DMS153 (cell line): ENCODE data around the gene UNC80.

Experiments
- DNase-seq: peaks from one replicate; lab custom pipeline; 2025; lab: John Stamatoyannopoulos, UW

The UNC80 gene

DNA sequence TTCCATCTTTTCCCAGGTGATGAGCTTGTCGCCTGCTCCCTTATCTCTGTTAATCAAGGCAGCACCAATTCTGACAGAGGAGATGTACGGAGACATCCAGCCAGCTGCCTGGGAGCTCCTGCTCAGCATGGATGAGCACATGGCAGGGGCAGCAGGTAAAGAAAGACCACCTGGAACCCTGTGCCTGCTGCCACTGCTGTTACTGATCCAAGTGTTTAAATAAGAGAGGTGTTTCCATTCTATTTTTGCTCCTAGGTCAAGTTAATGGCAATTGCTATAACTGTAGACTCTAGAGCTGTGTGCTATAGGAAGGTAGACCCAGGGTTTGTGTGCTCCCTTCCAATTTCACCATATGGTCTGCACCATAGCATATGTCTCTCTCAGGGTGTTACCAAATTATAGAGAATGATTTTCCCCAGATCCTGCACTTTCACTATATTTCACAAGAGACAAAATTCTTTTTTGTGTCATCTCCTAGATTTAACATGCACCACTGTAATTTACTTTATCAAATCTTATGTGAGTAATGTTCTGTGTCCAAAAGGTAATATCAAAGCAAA, 142.2 kb downstream of the UNC80 start:
- DNase-seq = no peak

DNA sequence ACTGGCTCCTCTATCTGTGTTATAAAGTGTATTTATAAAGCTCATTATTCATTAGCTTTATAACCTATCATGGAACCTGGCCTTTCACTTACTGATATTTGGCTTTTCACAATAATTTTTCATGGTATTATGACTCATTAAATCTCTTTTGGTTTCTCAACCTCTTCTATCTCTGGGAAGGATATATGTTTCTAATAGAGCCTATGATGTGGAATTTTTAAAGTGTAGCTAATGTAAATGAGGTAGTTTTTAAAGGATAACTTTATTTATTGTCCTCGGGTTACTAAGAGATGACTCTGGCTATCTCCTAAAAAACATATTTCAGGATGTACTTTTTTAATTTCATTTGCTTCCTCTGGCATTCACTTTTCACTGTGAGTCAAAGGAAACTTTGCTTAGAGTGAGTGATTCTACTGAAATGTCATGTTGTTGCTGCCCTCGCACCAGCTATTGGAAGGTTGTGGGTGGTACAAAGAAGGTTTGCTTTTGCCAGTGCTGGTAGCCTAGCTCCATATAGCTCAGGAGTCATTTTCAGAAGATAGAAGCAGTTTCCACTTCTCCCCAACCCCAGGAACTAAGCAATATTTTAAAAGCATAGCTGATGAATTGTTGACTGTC, 145.6 kb downstream of the UNC80 start:
- no peak for DNase-seq

DNA sequence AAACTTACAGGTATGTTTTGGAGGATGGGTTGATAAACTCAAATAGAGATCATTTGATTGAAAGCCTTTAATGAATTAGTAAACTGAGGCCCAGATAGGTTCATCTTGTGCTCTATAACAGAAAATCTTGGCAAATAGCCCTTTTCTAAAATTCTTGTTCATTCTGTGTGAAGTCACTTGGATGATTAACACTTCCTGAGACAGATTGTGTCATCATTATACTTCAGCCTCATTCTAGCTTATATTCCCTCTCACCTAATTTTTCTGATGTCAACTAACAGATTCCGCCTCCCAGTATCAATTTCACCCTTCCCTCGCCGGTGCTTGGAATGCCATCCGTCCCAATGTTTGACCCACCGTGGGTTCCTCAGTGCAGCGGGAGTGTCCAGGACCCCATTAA, 146.6 kb downstream of the UNC80 start:
- no peak for DNase-seq

DNA sequence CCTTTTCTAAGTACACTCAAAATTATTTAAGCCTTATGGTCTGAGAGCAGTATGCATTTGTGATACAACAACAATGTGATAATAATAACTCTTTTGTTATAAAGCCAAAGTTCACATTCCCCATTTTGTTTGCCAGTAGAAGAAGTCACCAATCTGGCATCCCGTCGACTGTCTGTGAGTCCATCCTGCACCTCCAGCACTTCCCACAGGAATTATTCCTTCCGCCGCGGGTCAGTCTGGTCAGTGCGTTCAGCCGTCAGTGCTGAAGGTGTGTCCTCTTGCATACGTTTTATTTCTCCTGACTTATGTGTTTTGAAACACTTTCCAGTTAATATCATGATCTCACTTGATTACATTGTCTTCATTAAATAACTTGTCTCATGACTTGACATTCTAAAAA, 150.5 kb downstream of the UNC80 start:
- DNase-seq = no peak

DNA sequence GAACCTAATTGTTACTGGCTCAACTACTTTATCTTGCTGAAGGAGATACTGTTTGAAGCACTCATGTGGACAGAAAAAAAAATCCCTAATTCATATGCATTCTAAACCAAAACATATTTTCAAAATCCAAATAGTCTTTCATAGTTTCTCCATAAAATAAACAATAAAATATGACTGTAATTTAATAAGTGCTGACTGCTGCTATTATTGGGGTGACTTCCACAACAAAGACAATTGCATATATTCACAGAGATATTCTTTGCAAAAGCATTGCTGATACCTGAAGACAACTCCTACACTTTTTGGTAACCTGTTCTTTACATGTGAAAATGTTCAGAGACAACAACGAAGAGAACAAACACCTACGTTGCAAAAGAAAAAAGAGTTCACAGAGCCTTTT, 157.7 kb downstream of the UNC80 start:
- DNase-seq = no peak

DNA sequence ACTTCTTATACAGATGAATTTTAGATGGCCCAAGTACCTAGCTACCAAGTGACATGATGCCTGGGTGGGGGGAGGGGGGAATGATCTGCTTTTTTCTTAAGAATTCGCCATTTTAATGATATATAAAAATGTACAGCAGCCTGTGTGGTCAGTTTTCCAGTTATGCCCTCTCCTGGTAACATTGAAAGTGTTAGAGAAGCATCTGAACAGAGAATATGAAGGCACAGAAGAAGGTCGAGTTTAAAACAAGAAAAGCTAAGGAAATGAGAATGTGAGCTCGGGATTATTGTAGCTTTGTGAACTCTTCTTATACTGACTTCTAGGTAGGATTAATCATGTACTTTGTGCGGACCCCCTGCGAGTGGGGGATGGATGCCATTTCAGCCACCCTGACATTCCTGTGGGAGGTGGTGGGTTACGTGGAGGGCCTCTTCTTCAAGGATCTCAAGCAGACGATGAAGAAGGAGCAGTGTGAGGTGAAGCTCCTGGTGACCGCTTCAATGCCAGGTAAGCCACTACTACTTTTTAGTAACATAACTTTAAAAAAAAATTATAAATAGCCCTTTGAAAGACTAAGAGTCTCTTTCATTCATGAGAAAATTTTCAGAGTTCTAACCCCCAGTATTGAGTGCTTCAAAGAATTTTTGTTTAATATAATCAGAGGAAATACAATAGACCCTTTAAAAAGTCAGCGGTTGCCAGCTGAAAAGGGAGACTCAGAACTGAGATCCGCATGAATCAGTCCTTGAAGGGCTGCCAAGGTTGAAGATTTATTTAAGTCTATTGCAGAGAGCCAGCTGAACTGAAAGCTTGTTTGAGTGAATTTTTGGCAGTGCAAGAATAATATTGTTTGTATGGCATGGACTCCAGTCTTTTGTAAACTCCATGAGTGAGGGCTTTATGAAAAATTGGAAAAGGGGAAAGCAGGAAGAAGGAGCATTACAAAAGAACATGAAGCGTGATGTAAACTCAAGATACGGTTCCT, 162.2 kb downstream of the UNC80 start:
- no peak for DNase-seq

DNA sequence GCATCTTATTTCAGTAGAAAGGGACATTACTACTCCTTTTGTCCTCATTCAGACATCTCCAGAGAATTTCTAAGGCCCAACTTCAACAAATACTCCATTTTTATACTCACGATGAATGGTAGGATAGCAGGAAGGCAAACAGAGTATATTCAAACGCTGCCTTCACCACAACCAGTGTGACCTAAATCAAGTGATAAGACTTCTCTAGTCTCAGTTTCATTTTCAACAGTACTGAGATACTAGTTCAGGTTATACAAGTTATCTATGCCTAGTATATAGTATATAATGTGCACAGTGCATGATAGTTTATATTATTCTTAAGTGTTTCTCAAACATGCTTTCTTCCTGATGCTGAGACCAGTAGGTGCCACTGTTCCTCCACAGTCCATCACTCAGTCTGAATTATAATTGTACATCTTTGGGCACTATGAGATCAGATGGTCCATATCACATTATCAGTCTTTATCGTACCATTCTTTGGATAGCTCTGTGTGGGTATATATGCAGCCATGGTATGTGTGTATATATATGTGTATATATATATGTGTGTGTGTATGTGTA, 164.6 kb downstream of the UNC80 start:
- DNase-seq = no peak

DNA sequence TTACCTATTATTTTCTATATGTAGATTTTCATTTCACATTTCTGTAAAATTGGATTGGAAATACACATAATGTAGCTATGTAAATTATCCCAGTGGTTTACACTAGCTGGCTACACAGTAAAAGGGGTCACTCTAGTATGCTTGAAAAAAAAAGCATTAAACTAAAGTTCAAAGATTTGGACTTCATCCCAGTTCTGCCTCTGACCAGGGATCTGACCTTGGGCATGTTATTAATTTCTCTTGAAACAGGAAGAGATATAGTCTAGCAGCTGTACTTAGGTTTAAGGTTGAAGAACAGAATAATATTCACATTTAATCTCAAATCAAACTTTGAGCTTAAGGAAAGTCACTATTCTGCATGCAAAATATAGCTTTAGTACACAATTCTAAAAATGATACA, 166.3 kb downstream of the UNC80 start:
- no peak for DNase-seq

DNA sequence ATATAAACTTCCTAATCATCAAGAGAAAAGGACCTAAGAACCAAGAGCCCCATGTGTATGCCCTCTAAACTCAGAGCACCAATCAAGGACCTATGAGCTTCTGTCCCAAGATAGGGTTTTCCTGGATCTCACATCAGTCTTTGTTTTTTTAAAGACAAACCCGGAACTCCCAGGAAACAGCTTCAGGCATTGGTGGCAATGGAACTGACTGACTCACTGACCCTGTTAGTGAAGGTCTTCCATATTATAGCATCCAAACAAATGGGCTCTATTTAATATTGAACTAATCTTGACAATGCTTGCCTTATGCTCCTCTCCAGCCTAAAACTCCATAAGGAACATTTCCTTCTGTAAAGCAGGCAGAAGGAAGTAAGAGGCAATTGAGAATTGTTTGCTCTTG, 167.3 kb downstream of the UNC80 start:
- no peak for DNase-seq

DNA sequence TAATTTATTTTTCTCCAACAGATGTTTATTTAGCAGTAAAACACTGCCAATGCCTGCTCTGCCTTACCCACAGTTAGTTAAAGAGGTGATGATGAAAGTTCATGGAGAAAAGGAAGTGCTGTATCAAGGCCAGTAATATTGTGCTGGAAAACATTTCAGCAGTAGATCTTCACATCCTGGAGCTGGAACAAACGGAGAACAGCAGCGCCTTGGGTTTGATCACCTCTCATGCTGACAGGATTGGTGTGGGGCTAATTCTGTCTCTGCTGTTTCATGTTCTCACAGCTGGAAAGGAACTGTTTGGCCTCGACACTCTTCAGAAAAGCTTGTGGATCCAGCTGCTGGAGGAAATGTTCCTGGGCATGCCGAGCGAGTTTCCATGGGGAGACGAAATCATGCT, 169.3 kb downstream of the UNC80 start:
- no peak for DNase-seq

DNA sequence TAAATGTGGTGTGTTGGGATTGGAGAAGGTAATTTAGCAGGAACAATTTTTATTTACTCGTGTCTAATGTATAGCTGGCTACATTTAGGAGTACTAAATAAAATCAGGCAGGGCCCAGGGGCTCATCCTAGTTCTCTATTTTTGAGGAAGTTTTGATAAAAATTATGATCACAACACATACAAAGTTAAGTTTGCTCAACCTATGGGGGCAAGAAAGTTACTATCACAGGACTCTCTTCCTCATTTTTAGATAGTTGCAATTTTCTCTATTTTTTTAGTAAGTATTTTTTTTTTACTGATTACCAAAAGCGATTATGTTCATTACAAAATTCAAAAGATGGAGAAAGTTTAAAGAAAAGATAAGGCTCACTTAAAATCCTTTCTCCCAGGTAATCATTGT, 170.8 kb downstream of the UNC80 start:
- no peak for DNase-seq

DNA sequence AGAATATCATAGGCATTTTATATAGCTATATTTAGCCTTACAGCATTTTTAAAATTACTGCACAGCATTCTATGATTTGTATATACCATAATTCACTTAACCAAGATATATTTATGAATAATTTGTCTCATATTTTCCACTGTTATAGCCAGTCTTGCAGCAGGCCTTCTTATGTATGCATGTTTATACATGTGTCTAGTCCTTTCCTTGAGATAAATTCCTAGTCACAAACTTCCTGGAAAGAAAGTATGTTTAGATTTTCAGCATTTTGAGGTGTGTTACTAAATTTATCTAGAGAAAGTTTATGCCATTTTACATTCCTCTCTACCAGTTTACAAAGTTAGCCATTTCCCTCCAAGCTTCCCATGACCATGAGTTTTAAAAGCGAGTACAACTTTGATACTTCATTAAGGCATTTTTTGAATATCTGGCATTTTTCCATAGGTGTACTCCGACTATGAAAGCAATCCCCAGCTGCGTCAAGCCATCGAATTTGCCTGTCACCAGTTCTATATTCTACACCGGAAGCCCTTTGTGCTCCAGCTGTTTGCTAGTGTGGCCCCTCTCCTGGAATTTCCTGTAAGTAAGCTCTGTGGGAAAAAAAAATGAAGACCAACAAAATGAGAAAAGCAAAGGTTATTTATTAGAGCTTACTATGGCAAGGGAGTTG, 171.4 kb downstream of the UNC80 start:
- no peak for DNase-seq

DNA sequence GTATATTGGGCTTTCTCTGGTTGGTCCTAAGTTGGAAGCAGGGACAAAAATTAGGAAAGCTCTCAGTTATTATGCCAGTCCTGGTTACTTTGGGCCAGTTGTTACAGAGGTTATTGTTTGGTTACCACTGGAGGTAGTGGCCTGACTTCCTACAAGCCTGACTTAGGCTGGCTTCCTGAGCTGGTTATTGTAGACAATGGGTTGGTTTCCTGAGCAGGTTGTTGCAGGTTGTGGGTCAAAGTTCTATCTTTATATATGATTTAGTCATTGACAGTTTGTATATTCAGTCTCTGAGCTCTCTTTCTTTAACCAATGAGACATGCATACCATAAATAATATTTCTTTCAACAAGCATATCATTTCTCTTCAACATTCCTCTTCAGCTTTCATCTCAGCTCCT, 172.1 kb downstream of the UNC80 start:
- no peak for DNase-seq

DNA sequence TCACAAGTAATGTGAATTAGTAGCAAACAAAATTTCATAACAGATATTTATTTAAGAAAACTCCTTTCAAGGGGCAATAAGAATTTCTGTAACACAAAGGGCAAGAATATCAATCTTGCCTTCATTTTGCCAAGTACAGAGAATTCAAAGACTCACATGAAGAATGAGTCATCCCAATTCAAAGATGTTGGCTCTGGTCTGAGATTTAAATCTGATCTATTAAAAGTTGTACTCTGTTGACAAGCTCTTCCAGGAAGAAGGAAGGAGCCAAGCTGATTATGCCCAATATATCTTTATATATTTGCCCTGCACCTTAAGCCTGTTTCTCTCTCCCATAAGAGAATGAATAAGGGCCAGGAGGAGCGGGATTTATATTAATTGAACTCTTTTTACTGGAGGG, 174.9 kb downstream of the UNC80 start:
- DNase-seq = no peak

DNA sequence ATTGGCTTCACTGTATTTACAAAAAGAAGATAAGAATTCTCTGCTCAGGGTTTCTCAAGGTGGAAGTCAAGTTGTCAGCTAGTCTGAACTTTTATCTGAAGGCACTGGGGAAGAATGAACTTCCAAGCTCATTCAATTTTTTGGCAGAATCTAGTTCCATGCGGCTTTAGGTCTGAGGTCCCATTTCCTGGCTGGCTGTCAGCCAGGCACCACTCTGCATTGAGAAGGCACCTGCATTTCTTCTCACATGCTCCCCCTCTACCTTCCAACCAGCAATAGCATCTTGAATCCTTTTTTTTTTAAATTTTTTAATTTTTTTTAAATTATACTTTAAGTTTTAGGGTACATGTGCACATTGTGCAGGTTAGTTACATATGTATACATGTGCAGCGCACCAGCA, 184.6 kb downstream of the UNC80 start:
- DNase-seq = no peak

DNA sequence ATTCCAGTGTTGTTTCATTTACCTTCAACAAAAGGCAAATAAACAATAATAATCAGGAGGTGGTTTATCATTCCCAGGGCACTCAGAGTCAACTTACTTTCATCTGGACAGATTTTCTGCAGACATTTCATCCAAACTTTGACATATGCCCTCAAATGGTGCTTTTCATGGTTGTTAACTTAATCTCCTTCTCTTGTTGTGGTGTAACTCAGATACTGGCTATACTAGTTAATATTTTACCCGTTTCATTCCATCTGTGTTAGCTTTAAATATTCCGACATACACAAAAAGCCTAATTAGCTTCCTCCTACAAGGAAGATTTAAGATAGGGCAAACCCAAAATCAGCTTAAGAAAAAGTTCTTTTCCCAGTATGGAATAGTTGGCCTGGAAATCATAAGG, 186.4 kb downstream of the UNC80 start:
- DNase-seq = no peak

DNA sequence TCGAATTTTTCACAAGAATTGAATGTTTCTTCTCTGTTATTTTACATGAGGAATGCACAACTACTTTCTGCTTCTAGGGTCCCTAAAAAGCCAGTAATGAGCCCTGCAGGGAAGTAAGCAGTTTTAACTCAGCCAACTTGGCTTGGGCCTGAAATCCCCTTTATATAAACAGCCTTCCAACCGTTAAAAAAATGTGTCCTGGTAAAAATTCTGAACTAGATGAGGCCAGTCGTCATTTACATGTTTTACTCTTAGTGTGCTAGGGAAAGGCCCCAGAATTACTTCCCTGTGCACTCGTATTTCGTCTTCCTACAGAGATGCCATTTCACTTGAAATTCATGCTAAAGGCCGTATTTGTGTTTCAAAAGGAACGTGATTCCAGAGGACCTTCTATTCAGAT, 188.4 kb downstream of the UNC80 start:
- no peak for DNase-seq

DNA sequence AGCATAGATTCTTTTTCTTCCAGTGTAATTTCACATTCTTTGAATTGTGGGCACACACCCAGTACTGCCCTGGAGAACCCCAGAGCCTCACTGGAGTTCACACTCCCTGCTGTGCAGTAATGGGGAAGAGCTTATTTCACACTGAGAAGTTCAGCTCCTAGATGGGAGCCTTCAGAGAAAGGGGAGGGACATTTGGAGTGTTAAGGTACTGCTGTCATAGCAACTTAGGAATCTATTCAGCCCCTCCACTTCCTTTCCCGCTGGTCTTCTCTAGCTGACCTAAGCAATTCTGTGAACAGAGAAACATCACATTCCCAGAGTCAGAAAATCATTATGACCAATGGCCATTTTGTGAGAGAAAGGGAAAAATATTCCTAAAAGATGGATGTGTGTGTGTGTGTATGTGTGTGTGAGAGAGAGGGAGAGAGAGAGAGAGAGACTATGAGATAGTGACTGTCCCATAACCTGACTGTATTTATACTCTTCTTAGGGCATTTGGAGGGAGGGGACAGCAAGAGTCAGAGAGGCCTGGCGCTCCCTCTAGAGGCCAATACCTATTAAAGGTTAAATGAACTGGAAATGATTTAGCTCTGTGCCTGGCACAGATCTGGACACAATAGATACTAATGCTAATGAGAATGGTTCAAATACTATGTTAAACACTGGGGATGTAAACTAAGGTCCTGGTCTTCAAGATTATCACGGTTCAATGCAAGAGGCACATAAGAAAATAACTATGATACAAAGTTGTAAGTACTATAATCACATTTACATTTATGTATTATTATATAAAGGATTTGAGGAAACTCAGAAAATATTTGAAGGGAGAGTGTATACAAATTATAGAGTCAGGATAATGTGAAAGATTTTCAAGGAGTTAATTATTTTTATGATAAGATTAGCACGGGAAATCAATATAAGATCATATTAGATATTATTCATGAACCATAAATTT, 189.3 kb downstream of the UNC80 start:
- peak; percentile 40 for DNase-seq

DNA sequence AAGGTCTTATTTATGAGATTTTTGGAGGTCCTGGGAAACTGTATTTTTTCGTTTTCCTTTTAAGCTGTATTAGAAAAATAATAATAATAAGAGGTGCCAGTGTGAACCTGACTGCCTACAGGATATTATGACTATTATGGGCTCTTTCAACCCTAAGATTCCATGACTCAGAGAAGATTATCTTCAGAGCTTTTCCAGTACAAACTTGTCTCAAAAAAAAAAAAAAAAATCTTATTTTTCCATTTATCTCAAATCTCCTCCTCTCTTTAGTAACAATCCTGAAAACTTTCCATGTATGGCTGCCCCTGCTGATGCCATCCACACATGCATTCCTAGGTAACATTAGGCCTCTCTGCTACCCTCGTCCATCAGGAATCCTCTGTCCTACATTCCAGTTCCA, 194.1 kb downstream of the UNC80 start:
- DNase-seq = no peak

DNA sequence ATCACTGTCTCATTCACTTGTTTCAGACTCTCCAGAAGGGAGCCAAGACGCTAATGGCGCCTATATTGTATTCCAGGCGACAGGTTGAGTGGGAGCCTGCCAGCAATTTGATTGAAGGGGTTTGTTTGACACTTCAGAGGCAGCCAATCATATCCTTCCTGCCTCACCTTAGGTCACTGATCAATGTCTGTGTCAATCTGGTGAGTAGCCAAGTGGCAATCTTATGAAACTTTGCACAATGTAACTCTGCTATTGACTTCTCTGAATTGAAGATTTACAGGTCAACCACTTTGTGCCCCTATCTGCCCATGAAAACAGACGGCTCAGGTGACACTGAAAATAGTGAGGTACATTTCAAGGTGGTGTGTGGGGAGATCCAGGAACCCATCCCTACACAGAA, 198.1 kb downstream of the UNC80 start:
- no peak for DNase-seq

DNA sequence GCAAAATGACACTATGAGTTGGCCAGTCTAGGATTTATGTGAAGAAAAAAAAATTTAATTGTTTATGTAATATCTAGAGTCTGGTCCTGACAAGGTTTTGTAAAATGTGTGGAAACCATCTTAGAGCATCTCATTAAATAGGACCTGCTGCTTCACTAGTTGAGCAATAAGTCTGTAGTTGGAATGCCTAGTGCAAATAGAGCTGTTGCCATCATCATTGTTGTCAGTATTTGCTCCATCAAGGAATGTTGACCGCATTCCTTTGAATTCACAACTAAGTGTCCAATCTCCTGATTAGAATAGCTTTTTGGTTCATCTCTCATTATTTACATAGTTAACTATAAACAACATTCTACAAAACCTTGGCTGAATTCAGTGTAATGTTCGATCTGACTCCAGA, 198.6 kb downstream of the UNC80 start:
- DNase-seq = no peak
